ENCODE measurements around the gene SMYD3. TPM values are rescaled to one million over a fixed set of nuclear protein-coding genes. Genes with fewer than 3 reads are reported as not detected.

SMYD3 gene
- total and polyA plus RNA-seq, 9 of the 15 experiments (the other 6 are each of a cell fraction or from before 2014, with no cell fraction given): 128 to 440 (median 197) TPM

- FAIRE-seq: no peak
- 0 out of 3 replicates have a peak, but pooled peaks cover 2% of the 10 kb centered on the region for H3K79me2 ChIP-seq (ENCODE audit: control insufficient read depth, insufficient read depth, low read length)
- no peak overlapping the region for H2AFZ ChIP-seq (ENCODE audit: low read depth, low read length)
- no TSS peak for BruUV-seq (replicated peaks)
- no peak overlapping the region for H3K27ac ChIP-seq (ENCODE audit: extremely low read depth, low read depth, low read length)
- WGBS (ENCODE audit: insufficient coverage, low coverage, missing lambda C conversion rate): 47% methylated on average over 2 of the region's 2 CpGs
- no peak overlapping the region for H3K9ac ChIP-seq (ENCODE audit: insufficient read depth in 1 of 2, low read depth in 2 of 2, low read length in 2 of 2)
- CTCF ChIA-PET (ENCODE audit: low intra/inter-chr PET ratio): no interaction called here
- POLR2A ChIA-PET: interaction anchor here (0.7 kb wide), 1 partner anchor 9 kb away, joined by 3 read pairs; no protein-coding TSS in a partner anchor
- no peak overlapping the region for H3K4me3 ChIP-seq
- no peak overlapping the region for H3K4me2 ChIP-seq (ENCODE audit: insufficient read depth, low read length)
- H3K4me1 ChIP-seq (replicated peaks in 1 of 2; ENCODE audit: control insufficient read depth in 2 of 2, insufficient read depth in 2 of 2, low read length in 2 of 2): no peaks in the 10 kb centered on the region
- no peaks in the 10 kb centered on the region for H3K9me3 ChIP-seq (replicated peaks; ENCODE audit: control insufficient read depth, insufficient read depth, low read depth, low read length)
- intact Hi-C loops (cut with micrococcal nuclease) (no loop called here), in situ Hi-C loops (cut with MboI) (no loop called here)
- no peaks in the 10 kb centered on the region for H4K20me1 ChIP-seq (replicated peaks; ENCODE audit: control insufficient read depth, insufficient read depth, low read length)
- no peak for DNase-seq (ENCODE audit: extremely low read depth in 1 of 4, low spot score in 3 of 4)
- no peaks in the 10 kb centered on the region for H3K27me3 ChIP-seq (ENCODE audit: control insufficient read depth in 2 of 2, insufficient read depth in 2 of 2, low read length in 2 of 2)
- H3K9me1 ChIP-seq (ENCODE audit: control insufficient read depth, insufficient read depth, low read length): no peaks in the 10 kb centered on the region
- H3K36me3 ChIP-seq (ENCODE audit: control insufficient read depth, insufficient read depth, low read length): peaks cover 64% of the 10 kb centered on the region
- no peak for ATAC-seq
- TF ChIP-seq MAFF (IDR thresholded peaks at IDR 0.05; ENCODE audit: low read length) (peak; percentile 33; the same call in 1 of the 2 replicates), POLR2G (IDR thresholded peaks at IDR 0.05; ENCODE audit: low read depth, low read length) (no peak), E2F3 (CRISPR knock-in tag; IDR thresholded peaks at IDR 0.05) (no peak), ZNF395 (CRISPR knock-in tag; IDR thresholded peaks at IDR 0.05) (no peak), MAFK (IDR thresholded peaks at IDR 0.05; ENCODE audit: low read length) (peak; percentile 41; the same call in 1 of the 2 replicates), FOXJ2 (tag; IDR thresholded peaks at IDR 0.05) (no peak), C11orf30 (IDR thresholded peaks at IDR 0.05; ENCODE audit: low read depth) (peak; percentile 80), ZNF316 (IDR thresholded peaks at IDR 0.05) (peak; percentile 91), MAFG (tag; conservative IDR thresholded peaks at IDR 0.05) (peak; percentile 45)
Observed at GRCh38 chr1:245840971-245841370, 666.1 kb downstream of the SMYD3 start.

Measured in K562 (cell line).